Left lobe of liver (tissue), 2 donors: Measurements from ENCODE around the gene KCNK17. TPM values are rescaled to one million over a fixed set of nuclear protein-coding genes. Genes with fewer than 3 reads are reported as not detected.

Experiments used
- ATAC-seq: fragments of 200-7000 bp; cut with Tn5 transposase; one replicate; pipeline ENCODE4 v1.9.1; 2020; ENCODE audit warnings: mild to moderate bottlenecking, moderate library complexity
- DNase-seq: peaks from one replicate; pipeline ENCODE4 v3.0.0-alpha.2; 2020; ENCODE audit warnings: low spot score
- total RNA-seq: library from RNA; stranded (reverse); gene quantifications from one replicate; pipeline ENCODE4 v1.2.1, GENCODE V29; 2021
- donor health status: DM: no; HTN: no; CAD: no; lungs with moderate emphysema.
- donor health status: DM: no; HTN: yes; CAD: no.

Gene KCNK17
- total RNA-seq, 1 donor from 2014 or later, result 1.2 TPM

DNA sequence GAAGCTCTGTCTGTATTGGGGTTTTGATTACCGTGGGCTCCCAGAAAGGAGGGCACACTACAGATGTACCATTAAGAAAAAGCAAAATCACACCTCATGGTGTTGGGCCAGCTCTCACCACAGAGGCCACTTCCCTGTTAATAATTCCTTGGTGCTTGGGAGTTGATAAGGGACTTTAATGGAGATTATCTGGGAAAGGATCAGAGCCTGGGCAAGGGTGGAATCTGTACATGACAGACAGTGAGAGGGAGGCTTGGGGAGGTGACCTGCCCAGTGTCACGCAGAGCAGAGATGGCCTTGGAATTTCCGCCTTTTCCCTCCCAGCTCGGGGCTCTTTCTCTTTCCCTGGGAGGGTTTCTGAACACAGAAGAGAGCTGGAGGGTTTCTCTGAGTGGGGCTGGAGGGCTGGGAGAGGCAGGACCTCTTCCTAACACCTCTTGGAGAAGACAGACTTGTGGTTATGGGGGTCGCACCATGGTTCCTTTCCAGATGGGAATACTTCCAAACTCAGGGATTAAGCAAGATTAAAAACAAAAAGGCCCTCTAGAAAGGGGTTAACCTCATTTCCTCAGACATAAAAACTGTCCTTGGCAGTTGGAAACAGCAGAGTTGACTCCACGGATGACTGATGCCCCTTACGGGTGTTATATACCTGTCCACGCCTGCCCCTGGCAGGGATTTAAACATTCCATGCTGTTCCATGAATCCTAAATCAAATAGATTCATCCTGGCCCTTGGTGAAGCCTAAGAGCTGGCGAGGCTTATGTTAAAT lies 25.1 kb upstream of the KCNK17 start:
- DNase-seq (no peak), ATAC-seq (no peak)

DNA sequence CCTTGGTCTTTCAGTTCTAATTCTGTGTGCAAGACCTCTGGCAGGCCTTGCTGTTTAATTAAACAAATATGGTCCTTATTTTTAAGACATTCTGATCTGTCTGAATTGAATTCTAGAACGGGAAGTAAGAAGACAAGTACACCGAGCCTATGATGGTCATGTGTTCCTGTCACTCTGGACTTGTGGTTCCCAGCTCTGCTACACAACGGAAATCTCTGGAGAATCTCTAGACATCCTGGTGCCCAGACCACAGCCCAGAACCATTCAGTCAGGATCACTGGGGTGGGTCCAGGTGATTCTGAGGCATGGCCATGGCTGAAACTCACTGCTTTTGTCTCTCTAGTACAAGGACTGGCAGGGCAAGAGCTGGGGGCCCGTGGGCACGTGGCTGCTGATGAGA lies 24.2 kb upstream of the KCNK17 start:
- no peak for ATAC-seq
- DNase-seq, result no peak

DNA sequence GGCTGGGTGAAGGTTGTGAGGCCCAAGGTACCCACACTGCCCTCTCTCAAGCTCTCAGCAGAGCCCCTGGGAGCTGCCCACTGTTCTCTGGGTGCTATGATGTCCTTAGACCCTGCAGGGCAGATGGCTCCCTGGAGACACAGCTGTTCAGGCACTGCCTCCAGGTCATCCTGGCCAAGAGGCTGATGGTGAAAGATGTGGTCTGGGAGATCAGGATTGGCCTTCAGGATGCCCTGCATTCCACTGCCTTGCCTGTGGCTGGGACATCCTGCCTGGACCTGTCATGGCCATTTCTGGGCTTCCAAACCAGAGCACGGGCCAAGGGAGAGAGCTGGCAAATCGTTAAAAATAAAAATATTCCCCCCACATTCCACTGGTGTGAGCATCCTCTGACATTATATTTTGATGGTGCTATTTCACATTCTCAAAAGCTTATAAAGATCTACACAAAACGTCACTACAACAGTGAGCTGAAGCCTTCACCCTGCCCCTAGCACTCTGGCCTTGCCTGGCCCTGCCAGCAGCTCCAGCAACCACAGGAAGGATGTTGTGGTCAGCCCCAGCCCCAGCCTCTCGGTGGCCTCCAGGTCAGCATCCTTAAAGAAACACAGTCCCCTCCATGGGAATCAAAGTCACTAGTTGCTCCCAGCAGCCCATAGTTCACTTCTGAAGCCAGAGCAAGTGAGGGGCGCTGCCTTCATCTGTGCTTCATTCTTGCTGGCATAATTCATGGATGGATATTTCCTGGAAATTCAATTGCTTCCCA lies 21.7 kb upstream of the KCNK17 start:
- peak; percentile 18 for ATAC-seq
- no peak for DNase-seq

DNA sequence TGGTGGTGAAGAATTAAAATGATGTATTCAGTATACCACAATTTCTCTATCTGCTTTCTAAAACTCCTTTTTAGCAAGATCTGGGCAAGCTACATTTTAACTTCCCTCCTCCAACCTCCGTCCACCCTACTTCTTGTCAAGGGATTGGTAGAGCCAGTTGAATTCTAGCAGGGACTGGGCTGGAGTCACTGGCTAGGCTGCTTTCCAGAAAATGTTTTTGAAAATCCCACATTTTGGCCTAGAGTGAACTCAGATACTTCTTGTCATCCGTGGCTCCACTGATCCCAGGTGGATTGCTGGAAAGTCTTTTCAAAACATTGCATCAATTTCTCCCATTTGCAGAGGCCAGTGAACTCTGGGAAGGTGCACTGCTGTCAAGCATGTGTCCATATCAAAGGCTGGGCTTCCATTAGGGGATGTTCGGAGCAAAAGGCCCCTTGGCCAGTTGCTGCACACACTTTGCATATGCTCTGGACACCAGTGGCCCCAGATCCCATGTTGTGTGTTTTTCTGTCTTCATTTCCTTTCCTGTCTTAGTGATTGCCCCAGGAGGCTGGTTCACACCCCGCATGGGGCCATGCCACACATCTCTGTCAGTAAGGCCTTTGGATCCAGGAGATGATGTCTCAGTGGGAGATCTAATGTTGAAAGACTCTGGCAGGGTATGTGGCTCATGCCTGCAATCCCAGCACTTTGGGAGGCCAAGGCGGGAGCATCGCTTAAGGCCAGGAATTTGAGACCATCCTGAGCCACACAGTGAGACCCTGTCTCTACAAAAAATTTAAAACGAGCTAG lies 19.6 kb upstream of the KCNK17 start:
- ATAC-seq, result no peak
- no peak for DNase-seq

DNA sequence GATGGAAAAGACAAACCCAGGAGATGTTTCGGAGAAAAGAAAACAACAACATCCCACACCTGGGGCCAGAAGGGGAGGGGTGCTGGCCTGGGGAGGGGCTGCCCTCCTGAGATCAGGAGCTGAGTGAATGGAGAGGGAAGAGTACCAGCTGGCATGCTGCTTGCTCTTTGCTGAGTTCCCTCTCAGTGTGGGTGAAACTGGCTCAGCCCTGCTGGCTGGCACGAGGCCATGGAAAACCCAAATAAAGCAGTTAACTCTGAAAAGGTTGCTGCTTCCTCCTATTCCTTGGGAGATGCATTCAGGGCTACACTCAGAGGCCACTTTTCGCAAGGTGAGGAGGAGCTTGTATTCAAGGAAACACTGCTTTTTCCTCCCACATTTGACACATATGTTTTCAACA lies 16.3 kb upstream of the KCNK17 start:
- no peak for ATAC-seq
- DNase-seq, result no peak

DNA sequence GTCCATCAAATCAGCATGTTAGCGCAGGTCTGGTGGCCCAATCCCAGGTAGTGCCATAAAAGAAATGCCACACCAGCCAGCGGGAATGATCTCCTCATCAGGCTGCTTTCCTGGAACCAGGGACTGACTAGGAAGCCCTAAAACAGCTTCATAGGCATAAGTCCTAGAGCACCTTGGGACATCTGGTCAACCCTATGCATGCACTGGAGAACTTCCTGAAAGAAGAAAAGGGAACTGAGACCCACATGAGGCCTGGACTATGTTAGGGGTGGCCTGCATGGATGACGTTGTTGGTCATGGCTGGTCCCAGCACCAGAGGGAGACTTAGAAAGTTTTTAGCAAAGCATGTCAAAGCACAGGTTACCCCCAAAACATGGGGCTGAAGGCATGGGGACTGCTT lies 15.8 kb upstream of the KCNK17 start:
- DNase-seq (no peak), ATAC-seq (no peak)

DNA sequence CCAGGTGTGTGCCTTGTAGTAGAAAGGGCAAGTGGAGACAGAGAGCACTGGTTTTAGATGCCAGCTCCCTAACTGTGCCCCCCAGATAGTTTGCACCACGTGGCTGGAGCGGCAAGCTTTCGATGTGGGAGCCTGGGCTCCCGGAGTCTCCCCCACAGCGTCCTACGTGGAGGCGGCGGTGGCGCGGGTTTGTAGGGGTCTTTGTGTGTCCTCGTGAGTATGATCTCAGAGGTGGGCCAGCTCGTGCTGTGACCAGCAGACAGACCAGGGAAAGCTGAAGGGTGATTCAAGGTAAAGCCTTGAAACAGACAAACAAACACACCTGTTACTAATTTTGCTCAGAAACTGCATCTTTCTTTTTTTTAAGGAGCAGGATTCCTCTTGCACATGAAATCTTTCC lies 13.8 kb upstream of the KCNK17 start:
- ATAC-seq, result no peak
- no peak for DNase-seq

DNA sequence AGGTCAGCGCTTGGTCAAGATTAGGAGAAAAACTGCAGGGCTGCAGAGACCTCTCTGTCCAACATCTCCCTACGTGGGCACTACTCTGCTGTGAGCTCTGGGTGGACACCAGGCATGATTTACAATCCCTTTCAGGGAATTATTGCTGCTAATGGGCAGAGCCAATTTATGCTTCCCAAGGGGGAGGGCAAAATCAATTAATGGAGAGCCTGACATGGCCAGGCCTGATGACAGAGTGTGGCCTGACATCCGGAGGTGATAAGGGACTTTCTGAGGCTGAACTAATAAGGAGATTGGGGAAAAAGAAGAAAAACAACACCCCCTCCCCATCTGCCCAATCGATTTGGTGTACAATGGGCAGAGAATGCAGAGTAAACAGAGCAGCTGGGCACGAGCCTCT lies 13.3 kb upstream of the KCNK17 start:
- ATAC-seq (no peak), DNase-seq (no peak)

DNA sequence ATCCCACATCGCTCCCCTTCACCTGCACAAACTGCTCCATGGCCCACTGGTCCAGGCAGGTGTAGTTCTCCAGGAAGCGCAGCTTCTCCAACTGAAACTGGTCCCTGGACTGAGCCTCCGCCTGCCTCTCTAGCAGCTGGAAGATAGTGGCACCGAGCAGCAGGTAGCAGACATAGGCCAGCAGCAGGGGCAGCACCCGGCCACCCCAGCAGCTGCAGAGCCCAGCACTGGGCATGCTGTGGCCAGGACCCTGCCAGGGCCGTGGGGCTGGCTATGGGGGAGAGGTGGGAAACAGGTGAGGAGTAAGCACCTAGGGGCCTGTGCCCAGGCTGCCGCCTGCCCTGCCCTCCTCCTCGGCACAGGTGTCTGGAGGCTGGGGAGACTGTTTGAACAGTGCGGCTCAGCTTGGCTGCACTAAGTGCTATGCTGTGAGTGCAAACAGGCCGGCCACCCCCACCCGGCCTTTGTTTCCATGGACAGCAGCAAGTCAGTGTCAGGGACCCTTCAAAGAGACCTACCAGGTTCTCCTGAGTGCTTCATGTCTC lies 8.2 kb upstream of the KCNK17 start, which contains the start of gene KCNK16:
TSS of gene KCNK16 (minus strand) at position 397 of the 545 bp plus-strand sequence. CDS start at position 235, 162 bp downstream.
- ATAC-seq (no peak), DNase-seq (no peak)

DNA sequence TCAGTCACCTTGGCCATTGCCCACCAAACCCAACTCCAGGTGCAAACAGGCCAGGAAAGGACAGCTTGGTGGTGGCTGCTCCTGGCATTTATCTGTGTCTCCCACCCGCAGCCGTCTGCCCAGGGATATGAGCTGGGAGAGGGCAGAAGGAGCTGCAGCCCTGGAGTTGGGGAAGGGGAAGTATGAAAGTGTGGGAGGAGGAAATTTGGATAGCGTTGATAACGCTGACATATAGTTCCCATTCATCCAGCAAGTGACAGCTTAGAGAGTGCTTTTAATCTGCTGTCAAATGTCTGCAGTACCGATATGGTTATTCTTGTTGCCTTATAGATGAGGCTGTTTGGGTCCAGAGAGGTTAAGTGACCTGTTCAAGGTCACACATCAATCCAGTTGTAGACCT lies 7.5 kb upstream of the KCNK17 start:
- ATAC-seq (no peak), DNase-seq (no peak)

DNA sequence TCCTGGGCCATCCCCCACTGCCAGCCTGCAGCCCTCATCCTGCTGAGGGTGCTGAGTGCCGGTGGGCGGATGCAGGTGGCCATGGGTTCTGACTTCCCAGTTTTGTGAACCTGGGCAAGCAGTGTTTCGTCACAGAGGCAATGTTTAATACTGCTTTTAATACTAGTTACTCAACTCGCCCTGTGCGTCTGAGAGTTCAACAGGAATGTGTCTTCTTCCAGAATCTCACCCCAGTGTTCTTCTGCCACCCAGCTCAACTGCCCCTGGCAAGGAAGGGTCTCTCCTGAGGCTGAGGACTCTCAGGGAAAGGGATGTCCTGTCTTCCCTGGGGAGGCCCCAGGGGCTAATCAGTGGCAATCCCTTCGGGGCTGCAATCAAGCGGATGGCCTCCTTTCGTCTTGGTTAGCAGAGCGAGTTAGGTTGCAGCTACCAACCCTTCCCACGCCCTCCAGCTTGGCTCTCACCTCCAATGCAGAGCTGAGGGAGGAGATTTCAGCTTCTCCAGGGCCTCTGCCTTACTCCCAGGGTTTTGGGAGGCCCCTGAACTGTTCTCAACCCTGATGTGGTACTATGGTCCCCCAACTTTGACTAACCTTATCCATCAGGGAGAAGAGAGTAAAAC lies 6.3 kb upstream of the KCNK17 start:
- ATAC-seq (no peak), DNase-seq (no peak)

DNA sequence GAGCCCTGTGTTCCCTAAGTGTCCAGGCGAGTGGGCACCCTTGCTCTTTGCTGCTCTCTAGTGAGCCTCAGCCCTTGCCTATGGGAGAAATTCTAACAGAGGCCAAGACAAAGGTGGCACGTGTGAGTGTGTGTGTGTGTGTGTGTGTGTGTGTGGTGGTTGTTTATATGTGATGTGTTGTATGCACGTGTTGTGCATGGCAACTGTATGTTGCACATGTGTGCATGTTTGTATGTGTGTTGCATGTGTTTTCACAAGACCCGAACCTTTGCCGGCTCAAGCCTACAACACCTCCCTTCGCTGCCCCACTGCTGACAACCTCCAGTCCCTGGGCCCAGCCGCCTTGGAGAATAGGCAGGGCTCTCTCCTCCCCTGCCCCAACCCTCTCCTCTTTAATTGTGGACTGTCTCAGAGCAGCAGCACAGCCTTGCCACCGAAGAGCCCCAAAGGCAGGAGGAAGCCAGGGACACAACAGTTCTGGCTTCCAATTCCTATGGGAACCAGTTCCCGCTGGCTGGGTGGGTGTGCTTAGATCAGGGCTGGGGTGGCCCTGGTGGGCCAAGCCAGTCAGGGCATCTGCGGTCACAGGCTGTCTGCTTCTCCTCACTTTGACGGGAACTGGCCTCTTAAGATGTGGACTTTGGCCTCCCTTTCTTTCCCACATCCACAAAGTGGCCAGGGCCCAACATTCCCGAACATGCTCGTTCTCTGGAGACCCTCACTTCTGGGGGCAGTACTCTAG lies 5.6 kb upstream of the KCNK17 start:
- no peak for DNase-seq

DNA sequence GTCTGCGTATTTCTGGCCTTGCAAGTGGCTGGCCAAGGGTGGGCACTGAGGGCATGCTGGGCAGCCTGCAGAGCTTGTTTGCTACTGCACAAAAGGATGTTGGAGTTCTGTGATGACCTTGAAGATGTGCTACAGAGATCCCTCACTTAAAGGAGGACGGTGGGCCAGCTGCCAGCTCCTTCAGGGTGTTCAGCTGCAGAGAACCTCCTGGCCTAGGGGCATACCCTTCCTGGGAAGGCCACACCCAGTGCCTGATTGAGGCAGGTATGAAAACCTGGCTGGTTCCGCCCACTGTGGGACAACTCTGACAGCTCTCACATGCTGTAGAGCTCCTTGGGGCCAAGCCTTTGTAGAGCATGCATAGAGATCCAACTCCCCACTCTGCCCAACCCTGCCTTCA lies 3.0 kb upstream of the KCNK17 start:
- ATAC-seq (no peak), DNase-seq (no peak)

More for the DNA sequence above, 5.6 kb upstream of the KCNK17 start:
- peak; percentile 32 for ATAC-seq

DNA sequence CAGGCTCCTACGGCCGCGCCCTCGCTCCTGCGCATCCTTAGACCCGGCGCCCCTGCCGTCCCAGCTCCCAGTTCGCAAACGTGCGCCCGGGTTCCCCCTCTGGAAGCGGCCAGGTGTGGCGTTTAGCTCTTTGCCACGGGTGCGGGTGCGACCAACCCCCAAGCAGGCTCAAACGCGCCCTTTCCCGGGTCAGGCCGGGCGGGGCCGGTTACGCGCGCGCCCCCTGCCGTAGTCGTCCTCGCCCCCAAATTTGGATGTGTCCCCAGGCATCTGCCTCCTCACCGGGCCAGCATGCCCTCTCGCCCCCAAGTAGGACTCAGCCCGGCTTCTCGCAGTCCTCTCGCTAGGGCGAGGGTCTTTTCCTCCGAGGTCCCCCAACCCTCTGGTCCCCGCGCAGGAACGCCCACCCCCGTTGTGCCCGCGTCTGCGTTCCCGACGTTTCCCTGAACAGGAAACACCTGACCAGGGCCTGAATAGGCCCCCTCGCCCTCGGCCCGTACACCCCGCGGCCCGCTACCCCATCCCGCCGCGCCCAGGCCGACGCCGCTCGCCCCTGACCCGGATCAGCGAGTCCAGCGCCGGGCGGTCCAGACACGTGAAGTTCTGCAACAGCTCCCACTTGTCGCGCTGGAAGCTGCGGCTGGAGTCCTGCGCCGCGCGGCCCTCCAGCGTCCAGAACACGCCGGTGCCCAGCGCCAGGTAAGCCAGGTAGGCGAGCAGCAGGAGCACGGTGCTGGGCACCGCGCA lies 520 bp downstream of the KCNK17 start:
- ATAC-seq (peak; percentile 23), DNase-seq (no peak)

DNA sequence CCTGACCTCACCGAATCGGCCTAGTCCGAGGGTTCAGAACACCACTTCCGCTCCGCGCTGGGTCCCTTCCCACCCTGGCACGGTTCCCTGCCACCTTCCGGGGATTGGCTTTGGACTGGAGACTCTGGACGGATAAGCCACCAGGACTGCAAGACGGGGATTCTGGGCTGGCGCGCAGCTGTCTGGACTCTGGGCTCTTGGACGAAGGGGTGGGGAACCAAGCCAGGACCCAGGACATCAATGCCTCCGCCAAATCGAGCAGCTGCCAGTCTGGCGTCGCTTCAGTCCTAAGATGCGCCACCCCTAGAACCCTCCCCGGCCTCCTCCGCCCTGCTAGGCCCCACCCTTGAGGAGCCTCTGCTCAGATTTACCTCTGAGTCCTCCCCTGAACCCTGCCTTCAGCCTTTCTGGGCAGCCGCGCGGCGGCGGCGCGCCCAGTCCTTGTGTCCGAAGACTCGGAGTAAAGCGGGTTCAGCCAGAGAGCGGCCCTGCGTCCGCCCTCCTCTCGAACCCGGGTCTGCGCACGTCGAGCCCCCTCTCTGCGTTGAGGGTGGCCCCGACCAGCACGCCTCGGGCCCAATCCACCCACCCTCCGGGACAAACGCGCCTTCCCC lies 1.2 kb downstream of the KCNK17 start:
- peak; percentile 86 for DNase-seq
- ATAC-seq, result peak; percentile 78

DNA sequence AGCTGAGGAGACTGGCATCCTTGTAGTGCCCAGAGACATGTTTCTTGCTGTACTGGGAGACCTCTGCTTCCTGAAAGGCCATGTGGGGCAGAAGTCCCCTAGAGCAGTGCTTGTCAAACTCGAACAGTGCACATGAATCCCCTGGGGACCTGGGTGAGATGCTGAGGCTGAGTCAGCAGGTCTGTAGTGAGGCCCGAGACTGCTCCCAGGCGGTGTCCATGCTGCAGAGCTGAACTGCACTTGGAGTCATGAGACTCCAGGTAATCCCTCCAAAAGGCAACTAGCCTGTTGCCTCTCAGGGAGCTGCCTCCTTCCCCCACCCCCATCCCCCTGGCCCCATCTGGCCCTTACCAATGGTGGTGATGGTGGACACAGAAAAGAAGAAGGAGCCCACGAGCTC lies 3.7 kb downstream of the KCNK17 start:
- ATAC-seq (no peak), DNase-seq (no peak)

DNA sequence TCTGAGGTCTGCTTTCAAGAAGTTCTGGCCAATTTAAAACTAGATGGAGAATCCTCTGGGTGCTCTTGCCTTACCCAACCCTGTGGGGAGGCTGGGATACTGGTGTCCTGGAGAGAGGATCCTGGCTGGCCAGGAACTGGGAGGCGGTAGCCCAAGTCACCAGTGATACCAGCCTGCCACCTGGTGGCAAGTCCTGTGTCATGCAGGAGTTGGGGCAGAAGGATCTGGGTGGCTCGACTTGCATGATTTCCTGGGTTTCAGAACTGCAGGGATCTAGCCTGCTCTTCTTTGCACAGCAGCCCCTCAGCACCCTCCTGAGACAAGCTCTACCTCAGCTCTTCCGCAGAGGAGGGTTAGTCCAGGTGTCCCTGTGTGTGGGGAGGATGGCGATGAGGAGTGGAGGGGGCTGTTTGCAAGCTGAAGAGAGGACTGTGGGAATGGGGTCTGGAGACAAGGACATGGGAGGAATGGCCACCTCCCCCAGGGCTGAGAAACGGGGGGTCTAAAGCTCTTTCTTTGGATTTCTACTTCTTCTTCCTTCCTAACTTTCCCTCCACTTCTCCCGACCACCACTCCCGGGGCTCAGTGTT lies 4.2 kb downstream of the KCNK17 start:
- peak; percentile 81 for DNase-seq
- peak; percentile 86 for ATAC-seq

DNA sequence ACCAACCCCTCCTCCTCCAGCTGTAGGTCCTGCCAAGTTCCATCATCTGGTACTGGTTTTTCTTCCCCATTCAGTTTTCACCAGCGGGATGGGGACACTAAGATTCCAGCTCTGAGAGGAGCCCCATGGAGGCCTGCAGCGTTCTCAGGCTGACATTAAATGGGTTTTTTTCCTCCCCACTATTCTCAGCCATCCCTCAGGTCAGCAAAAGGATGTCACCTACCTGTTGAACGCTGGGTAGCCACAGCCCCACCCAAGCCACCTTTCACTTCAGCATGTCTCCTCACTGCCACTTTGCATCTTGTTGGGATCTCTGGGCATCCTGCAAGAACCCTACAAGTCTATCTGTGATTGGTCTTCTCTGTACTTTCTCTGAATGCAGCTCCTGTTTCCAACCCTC lies 6.8 kb downstream of the KCNK17 start:
- ATAC-seq (no peak), DNase-seq (no peak)
